T-helper 2 cell (primary cell): ENCODE data around the gene CCM2.
"Not testable (repeated sequence)": the region's sequence is repeated elsewhere in the genome, so short reads cannot be mapped to it uniquely, and the experiment has no call there.

Experiments used
- DNase-seq, 5 experiments: peaks; one replicate each; pipeline versions ENCODE4 v3.0.0 to v3.0.0-alpha.2; 2012 to 2022

CCM2 gene

DNA sequence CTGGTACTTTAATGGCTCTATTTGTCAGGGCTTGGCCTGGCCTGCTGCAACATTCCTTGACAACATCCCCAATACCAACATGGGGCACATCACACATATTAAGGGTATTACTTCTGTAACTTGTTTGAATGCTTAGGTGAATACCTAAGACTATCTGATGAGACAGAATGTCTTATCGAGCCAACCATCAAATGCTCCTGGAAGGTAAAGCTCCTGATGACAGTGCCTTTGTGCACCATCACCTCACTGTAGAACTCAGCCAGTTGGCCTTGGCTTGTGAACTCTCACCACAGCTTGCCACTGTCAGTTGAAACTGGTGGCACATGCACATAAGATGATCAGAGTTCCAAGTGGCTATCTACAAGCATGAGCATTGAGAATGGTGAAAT, 17.5 kb upstream of the CCM2 start:
- peak in 1 of 5 experiments; percentile 58 for DNase-seq

DNA sequence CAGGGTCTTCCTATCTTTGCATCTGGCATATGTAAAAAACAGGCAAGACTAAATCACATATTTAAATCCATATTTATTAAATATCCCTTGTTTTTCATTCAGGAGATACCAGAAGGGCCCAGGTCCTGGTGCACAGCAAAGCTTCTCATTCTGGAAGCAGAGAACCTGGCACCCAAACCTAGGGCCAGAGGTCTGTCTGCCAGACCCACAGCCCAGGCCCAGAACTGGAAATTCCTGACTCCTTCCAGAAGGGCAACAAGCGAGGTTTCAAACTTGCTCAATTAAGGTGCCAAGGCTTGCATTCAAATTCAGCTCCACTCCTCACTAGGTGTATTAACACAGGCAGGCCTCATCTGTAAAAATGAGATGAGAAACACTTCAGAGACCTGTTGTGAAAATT, 17.0 kb upstream of the CCM2 start:
- DNase-seq = no peak

DNA sequence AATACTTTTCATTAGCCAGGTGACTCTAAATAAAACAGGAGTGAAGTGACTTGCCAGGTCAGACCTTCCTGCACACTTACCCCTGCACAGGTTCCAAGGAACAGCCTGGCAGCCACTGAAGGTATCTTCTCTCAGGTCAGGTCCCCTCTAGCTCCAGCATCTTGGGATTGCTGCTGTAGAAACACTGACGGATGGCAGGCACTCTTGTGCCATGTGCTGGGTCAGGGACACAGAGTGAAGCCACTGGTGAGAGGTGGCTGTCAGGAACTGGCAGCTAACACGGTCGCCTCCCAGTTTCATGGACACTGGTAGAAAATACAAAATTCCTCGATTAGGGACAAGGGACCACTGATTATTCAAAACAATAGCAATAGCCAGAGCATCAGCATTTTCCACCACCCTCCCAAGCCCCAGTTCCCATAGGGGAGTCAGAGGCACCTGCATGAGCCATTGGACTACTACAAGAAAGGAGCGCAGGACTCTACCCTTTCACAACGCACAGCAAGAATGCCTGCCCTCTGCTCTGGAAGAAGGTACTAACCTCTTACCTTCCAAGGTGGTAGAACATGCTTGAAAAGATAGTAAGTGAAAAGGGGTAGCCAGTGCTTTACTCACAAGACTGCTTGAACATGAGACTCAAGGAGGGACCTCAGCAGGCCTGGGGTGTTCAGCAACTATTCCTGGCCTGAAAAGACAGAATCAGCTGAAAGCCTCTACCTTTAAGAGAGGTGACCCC, 16.1 kb upstream of the CCM2 start:
- DNase-seq = no peak

GRCh38 chr7:44984478-44984758, 15.6 kb upstream of the CCM2 start:
- DNase-seq = no peak

DNA sequence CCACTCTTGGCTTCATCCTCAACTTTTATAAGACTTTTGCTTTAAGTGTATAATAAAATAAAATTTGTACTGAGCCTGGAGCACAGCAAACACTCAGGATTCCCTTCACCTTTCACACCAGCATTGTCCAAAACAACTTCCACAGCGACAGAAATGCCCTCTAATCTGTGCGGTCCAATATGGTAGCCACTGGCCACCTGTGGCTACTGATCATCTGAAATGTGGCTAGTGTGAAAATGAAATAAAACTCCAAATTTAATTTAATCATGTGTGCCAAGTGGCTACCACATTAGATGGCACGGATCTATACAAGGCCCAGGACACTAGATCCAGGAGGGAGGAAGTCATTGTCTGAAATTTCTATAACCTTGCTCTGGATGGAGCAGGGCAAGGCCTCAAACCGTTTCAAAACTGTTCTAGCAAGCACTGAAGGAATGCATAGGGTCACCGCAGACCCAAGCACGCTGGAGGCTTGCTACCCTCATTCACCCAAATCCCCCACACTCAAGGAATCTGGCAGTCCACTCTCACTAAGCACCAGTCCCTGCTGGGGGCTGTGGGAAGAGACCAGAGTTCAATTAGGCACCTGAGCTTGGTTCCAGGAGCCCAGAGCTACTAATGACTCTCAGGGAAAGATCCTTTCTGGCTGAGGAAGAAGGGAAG, 14.8 kb upstream of the CCM2 start:
- DNase-seq = no peak

DNA sequence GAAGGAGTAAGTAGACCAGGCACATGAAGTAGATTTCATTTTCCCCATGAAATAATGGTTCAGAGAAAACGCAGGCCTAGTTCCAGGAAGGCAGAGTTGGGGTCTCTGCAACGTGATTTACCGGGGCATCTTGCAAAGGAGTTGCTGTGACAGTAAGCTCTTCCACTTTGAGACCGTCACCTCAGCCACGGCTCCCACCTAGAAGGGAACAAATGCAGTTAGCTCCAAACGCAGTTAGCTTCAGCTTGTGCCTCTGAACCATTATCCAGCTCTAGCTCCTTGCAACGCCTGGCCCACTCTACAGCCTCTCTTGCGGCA, 14.1 kb upstream of the CCM2 start:
- no peak for DNase-seq

DNA sequence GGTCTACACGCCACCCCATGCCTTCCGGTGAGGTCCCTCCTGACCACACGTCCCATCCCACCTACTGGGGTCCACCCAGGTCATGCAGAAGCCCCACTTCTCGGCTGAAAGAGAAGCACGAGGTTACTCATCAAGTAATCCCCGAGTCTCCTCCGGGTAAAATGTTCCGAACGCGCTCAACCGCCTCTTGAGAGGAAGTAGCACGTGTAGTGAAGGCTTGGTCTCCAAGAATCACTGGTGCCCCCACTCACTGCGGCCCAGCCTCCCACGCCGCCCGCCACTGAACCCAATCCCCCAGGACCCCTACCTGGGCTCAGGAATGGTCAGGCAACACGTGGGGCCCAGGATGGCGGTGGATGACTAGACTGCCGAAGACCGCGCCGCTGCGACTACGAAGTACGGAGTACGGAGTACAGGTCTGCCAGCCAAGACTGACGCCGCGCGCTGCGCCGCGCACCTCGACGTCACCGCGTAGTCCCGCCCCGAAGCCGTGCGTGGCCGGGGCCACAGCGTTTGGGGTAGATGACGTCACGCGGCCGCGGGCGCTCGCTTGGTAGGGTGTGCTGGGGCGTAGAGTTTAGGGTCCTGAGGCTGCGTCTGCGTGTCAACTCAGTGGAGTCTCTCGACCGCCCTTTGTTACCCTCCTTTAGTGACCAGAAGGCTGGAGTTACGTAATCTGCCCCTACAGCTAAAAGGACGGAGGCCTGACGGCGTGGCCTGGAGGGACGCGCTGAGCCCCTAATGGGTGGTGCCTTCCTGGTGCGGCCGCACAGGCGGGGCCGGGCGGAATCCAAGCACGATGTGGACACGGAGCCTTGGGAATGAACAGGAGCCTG, 13.6 kb upstream of the CCM2 start:
- DNase-seq = peak; percentile 85 to 97 (median 92)

- DNase-seq = no peak
These were observed 12.5 kb upstream of the CCM2 start for GRCh38 chr7:44987457-44987856.

- no peak for DNase-seq
These were observed 12.0 kb upstream of the CCM2 start for GRCh38 chr7:44987996-44988395.

GRCh38 chr7:44988701-44989100, 11.3 kb upstream of the CCM2 start:
- no peak for DNase-seq

- no peak for DNase-seq
These were observed 10.9 kb upstream of the CCM2 start for GRCh38 chr7:44989132-44989531.

- DNase-seq = no peak
These were observed 9.6 kb upstream of the CCM2 start for GRCh38 chr7:44990109-44991023.

DNA sequence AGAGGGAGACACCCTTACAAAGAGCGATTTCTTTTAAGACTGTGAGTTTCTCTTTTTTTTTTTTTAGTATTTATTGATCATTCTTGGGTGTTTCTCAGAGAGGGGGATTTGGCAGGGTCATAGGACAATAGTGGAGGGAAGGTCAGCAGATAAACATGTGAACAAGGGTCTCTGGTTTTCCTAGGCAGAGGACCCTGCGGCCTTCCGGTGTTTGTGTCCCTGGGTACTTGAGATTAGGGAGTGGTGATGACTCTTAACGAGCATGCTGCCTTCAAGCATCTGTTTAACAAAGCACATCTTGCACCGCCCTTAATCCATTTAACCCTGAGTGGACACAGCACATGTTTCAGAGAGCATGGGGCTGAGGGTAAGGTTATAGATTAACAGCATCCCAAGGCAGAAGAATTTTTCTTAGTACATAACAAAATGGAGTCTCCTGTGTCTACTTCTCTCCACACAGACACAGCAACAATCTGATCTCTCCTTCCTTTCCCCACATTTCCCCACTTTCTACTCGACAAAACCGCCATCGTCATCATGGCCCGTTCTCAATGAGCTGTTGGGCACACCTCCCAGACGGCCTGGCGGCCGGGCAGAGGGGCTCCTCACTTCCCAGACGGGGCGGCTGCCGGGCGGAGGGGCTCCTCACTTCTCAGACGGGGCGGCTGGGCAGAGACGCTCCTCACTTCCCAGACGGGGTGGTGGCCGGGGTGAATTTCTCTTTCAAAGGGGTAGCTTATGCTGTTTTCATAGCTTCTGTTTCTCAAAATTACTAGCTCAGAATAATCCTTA, 7.8 kb upstream of the CCM2 start:
- not testable (repeated sequence) for DNase-seq

GRCh38 chr7:44994877-44995554, 5.0 kb upstream of the CCM2 start:
- DNase-seq = peak in 1 of 5 experiments; percentile 73

- peak in 2 of 5 experiments; percentile 38 to 57 for DNase-seq
These were observed 4.2 kb upstream of the CCM2 start for GRCh38 chr7:44995555-44996493.

DNA sequence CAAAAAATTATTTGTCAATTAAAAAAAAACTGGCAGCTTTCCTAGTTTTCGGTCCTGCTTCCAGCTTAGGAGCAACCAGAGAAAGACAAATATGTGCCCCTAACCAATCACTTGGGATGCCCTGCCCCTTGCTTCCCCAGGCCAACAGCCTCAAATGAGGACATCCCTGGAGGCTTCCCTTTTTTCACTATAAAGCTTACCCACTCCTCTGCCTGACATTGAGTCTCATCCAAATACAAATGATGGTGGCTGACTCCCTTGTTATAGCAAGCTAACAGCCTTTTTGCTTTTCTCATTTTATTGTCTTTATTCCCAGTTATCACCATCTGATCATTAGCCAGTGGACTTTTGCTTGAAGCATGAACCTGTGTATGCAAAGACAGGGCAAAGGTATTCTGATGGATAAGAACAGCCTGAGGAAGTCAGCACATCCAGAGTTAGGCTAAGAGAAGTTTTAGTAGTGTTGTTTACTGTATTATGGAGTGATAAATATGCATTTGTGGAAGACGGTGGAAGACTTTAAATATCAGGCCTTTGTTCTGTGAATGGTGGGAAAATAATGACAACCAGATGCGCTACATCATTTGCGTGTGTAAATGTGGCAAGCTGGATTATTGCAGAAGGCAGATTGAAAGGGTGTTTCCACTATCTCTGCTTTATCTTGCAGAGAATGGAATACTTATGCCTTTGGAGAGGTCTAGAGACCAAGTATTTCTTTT, 1.7 kb upstream of the CCM2 start:
- DNase-seq = no peak

GRCh38 chr7:44999245-45000092, 532 bp upstream of the CCM2 start:
- DNase-seq = peak; percentile 96 to 99 (median 99)

DNA sequence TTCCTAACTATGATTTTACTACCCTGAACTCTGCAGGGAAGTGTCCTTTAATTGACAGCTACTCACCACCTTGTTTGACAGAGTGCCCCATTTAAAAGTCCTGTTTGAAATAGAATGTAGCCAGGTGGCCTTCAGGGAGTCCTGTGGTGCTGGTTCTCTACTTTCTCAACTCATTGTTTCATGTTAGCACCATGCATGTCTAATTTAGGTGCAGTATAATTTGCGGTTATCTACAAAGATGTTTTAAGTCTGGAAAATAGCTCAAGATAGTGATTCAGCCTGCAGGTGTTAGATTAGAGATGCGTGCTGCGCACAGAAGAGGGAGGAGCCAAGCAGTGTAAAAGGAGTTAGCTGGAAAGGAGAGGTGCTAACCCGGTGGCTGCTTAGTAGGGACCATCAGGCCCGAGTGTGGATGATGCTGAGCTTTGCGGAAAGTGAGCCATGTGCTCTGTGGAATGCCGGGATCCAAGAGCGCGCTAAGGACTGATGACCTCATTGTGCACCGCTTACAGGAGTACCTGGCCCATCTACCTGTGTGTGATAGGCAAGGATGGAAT, 1.2 kb downstream of the CCM2 start:
- peak in 4 of 5 experiments; percentile 48 to 89 (median 58) for DNase-seq
